PC-3 (cell line): Measurements from ENCODE around the gene ZNF750.

ENCODE experiments used
- EZH2 ChIP-seq: fragments of 300-600 bp; sonication (generic); IDR thresholded peaks from one replicate; pipeline ENCODE4 v1.6.1; 2017; ENCODE audit warnings: antibody characterized with exemption, mild to moderate bottlenecking, low read length; ENCODE audit not compliant: unreplicated experiment
- TF ChIP-seq, protein P1 (sequence below): fragments of 300-600 bp; sonication (generic); conservative IDR thresholded peaks from 2 replicates; pipeline ENCODE4 v1.5.1; 2017; ENCODE audit warnings: antibody characterized with exemption, low read depth, mild to moderate bottlenecking, low read length

DNA sequence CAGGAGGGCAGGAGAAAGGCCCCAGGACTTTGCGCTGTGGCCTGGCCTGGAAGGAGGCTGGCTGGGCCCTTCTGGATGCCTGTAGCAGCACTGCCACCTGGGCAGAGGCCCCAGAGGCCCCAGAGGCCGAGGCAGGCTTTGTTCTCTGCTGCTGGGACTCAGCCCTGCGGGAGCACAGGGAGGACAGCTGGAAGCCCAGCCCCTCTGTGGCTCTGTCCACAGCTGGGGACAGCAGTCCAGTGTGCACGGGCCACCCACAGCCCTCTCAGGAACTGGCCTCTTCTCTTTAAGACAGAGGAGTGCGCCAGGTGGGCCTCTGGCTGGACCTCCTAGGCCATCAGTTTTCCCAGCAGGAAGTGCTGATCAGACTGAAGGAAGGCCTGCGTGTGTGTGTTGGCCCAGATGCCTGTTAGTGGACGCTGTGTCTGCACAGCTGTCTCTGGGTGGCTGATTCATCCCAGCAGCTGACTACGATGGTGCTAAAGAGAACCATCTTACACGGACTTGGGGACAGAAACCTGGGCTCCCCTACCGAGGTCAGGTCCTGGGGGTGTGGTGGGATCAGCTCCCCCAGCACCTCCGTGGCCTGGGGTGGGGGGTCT, 26.9 kb upstream of the ZNF750 start:
- no peak for TF ChIP-seq EZH2
- TF ChIP-seq, protein P1, sequence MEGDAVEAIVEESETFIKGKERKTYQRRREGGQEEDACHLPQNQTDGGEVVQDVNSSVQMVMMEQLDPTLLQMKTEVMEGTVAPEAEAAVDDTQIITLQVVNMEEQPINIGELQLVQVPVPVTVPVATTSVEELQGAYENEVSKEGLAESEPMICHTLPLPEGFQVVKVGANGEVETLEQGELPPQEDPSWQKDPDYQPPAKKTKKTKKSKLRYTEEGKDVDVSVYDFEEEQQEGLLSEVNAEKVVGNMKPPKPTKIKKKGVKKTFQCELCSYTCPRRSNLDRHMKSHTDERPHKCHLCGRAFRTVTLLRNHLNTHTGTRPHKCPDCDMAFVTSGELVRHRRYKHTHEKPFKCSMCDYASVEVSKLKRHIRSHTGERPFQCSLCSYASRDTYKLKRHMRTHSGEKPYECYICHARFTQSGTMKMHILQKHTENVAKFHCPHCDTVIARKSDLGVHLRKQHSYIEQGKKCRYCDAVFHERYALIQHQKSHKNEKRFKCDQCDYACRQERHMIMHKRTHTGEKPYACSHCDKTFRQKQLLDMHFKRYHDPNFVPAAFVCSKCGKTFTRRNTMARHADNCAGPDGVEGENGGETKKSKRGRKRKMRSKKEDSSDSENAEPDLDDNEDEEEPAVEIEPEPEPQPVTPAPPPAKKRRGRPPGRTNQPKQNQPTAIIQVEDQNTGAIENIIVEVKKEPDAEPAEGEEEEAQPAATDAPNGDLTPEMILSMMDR: no peak
